HFFc6 (cell line): ENCODE measurements around the gene PCDH9. TPM values are rescaled to one million over a fixed set of nuclear protein-coding genes. Genes with fewer than 3 reads are reported as not detected.
A peak's percentile ranks its signal among the peaks of the same experiment; 100 is the strongest.

Source experiments
- DNase-seq: peaks from one replicate; pipeline ENCODE4 v3.0.0-alpha.2; 2018
- H3K27ac Mint-ChIP-seq: 2 replicates; pipeline ENCODE4 v1.8.0; 2020; ENCODE audit warnings: mild to moderate bottlenecking, mixed read lengths
- H3K27me3 Mint-ChIP-seq: 2 replicates; pipeline ENCODE4 v1.8.0; 2021; ENCODE audit warnings: mild to moderate bottlenecking, moderate library complexity, mixed read lengths; ENCODE audit not compliant: insufficient read depth
- H3K36me3 Mint-ChIP-seq: 2 replicates; pipeline ENCODE4 v1.8.0; 2021; ENCODE audit warnings: low read depth, mixed read lengths
- H3K4me1 Mint-ChIP-seq: 2 replicates; pipeline ENCODE4 v1.8.0; 2020; ENCODE audit warnings: low read depth, mixed read lengths
- H3K4me3 Mint-ChIP-seq: 2 replicates; pipeline ENCODE4 v1.8.0; 2020; ENCODE audit warnings: mild to moderate bottlenecking, moderate library complexity, mixed read lengths
- H3K9me3 Mint-ChIP-seq: 2 replicates; pipeline ENCODE4 v1.8.0; 2020; ENCODE audit warnings: mild to moderate bottlenecking, mixed read lengths
- CTCF ChIP-seq: fragments of 200-600 bp; sonication (generic); IDR thresholded peaks from 2 replicates; pipeline ENCODE4 v1.5.0; 2021; ENCODE audit warnings: antibody characterized with exemption, mild to moderate bottlenecking
- total RNA-seq, 6 experiments: library from RNA; stranded (reverse); fragmentation: NEBNext Ultra II Directional; extraction: Animal tissue kit (Norgen Biotek cat#: 25700); gene quantifications; 2 replicates in 1 of 6; 3 replicates in 5 of 6; pipeline ENCODE4 v1.2.3, GENCODE V29; 2021

Gene PCDH9
- total RNA-seq, 6 experiments from 2014 or later: 2.0 to 6.7 (median 2.6) TPM

GRCh38 chr13:66723576-66723975 lies 506.6 kb downstream of the PCDH9 start:
- H3K27me3 Mint-ChIP-seq: peaks cover 2% of the 10 kb centered on the region; the same call in 1 of the 2 replicates
- H3K27ac Mint-ChIP-seq: no peak overlapping the region
- H3K4me1 Mint-ChIP-seq: no peaks in the 10 kb centered on the region
- DNase-seq: no peak
- H3K9me3 Mint-ChIP-seq: no peaks in the 10 kb centered on the region
- no peaks in the 10 kb centered on the region for H3K36me3 Mint-ChIP-seq
- no peak overlapping the region for H3K4me3 Mint-ChIP-seq
- no peak for TF ChIP-seq CTCF

GRCh38 chr13:66716538-66716937 lies 513.6 kb downstream of the PCDH9 start:
- Mint-ChIP-seq H3K36me3 (no peaks in the 10 kb centered on the region), H3K27me3 (no peaks in the 10 kb centered on the region), H3K4me1 (no peaks in the 10 kb centered on the region), H3K9me3 (no peaks in the 10 kb centered on the region), H3K27ac (no peak overlapping the region), H3K4me3 (no peak overlapping the region)
- no peak for TF ChIP-seq CTCF
- DNase-seq: no peak

- H3K9me3 Mint-ChIP-seq: no peaks in the 10 kb centered on the region
- DNase-seq: no peak
- peak; percentile 66 for TF ChIP-seq CTCF
- no peaks in the 10 kb centered on the region for H3K36me3 Mint-ChIP-seq
- no peak overlapping the region for H3K4me3 Mint-ChIP-seq
- H3K27ac Mint-ChIP-seq: no peak overlapping the region
- H3K27me3 Mint-ChIP-seq: no peaks in the 10 kb centered on the region
- no peaks in the 10 kb centered on the region for H3K4me1 Mint-ChIP-seq
Observed at GRCh38 chr13:66714795-66715194, 515.3 kb downstream of the PCDH9 start.

GRCh38 chr13:66704110-66704509 lies 526.0 kb downstream of the PCDH9 start:
- no peak for TF ChIP-seq CTCF

GRCh38 chr13:66703597-66703996 lies 526.5 kb downstream of the PCDH9 start:
- Mint-ChIP-seq H3K27ac (no peak overlapping the region), H3K27me3 (no peaks in the 10 kb centered on the region; the same call in none of the 2 replicates), H3K36me3 (no peaks in the 10 kb centered on the region), H3K4me3 (no peak overlapping the region), H3K9me3 (no peaks in the 10 kb centered on the region), H3K4me1 (no peaks in the 10 kb centered on the region)
- no peak for TF ChIP-seq CTCF
- no peak for DNase-seq

More at GRCh38 chr13:66704110-66704509, 526.0 kb downstream of the PCDH9 start:
- no peaks in the 10 kb centered on the region for H3K4me1 Mint-ChIP-seq
- no peaks in the 10 kb centered on the region; the same call in none of the 2 replicates for H3K27me3 Mint-ChIP-seq
- H3K9me3 Mint-ChIP-seq: no peaks in the 10 kb centered on the region
- H3K36me3 Mint-ChIP-seq: no peaks in the 10 kb centered on the region
- no peak overlapping the region for H3K27ac Mint-ChIP-seq
- H3K4me3 Mint-ChIP-seq: no peak overlapping the region
- no peak for DNase-seq

GRCh38 chr13:66700117-66700601 lies 530.0 kb downstream of the PCDH9 start:
- DNase-seq: no peak
- H3K27me3 Mint-ChIP-seq: no peaks in the 10 kb centered on the region; the same call in none of the 2 replicates
- H3K4me3 Mint-ChIP-seq: no peak overlapping the region
- TF ChIP-seq CTCF: no peak
- H3K4me1 Mint-ChIP-seq: no peaks in the 10 kb centered on the region
- no peaks in the 10 kb centered on the region for H3K36me3 Mint-ChIP-seq
- no peaks in the 10 kb centered on the region for H3K9me3 Mint-ChIP-seq
- no peak overlapping the region for H3K27ac Mint-ChIP-seq
